Measurements from ENCODE around the gene NMNAT2. TPM values are rescaled to one million over a fixed set of nuclear protein-coding genes. Genes with fewer than 3 reads are reported as not detected.

NMNAT2 gene
- total RNA-seq, 1 experiment from 2014 or later: 0.39 TPM

DNA sequence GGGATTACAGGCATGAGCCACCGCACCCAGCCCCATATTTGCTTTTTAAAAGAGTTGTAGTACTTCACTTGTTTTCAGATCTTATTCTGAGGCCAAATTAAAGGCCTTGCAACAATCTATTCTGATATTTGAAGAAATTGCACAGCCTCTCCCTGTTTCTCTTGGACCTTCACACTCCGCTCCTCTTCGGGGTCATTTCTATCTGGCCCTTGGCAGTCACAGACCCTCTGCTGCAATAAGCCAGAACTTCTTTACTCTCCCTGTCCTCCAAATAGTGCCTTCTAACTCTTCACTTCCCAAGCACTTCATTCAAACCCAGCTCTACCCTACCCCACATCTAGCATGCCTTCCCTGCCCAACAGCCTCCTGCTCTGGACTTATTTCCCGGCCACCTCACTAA, 121.4 kb downstream of the NMNAT2 start:
- H3K9me3 ChIP-seq (ENCODE audit: control insufficient read depth, insufficient read depth, low read depth, low read length): no peaks in the 10 kb centered on the region
- H3K4me1 ChIP-seq (ENCODE audit: control insufficient read depth, insufficient read depth, low read length): no peaks in the 10 kb centered on the region
- no peaks in the 10 kb centered on the region for H3K27me3 ChIP-seq (ENCODE audit: control insufficient read depth, insufficient read depth, low read length)
- no TSS peak for BruUV-seq (replicated peaks)
- no peak overlapping the region for H3K27ac ChIP-seq (ENCODE audit: low read length)
- ATAC-seq (no peak), DNase-seq (ENCODE audit: low read depth, low spot score) (no peak)
- CTCF ChIA-PET: no interaction called here
- TF ChIP-seq TCF7L2 (IDR thresholded peaks at IDR 0.05; ENCODE audit: low read depth, low read length) (no peak), POLR2AphosphoS5 (IDR thresholded peaks at IDR 0.05; ENCODE audit: low read depth, low read length) (no peak), REST (IDR thresholded peaks at IDR 0.05; ENCODE audit: insufficient read depth in 1 of 2, low read depth in 2 of 2, low read length in 1 of 2) (no peak), SIN3A (IDR thresholded peaks at IDR 0.05; ENCODE audit: borderline replicate concordance, insufficient read depth, low read depth, low read length) (no peak)
- TF ChIP-seq, protein P1, sequence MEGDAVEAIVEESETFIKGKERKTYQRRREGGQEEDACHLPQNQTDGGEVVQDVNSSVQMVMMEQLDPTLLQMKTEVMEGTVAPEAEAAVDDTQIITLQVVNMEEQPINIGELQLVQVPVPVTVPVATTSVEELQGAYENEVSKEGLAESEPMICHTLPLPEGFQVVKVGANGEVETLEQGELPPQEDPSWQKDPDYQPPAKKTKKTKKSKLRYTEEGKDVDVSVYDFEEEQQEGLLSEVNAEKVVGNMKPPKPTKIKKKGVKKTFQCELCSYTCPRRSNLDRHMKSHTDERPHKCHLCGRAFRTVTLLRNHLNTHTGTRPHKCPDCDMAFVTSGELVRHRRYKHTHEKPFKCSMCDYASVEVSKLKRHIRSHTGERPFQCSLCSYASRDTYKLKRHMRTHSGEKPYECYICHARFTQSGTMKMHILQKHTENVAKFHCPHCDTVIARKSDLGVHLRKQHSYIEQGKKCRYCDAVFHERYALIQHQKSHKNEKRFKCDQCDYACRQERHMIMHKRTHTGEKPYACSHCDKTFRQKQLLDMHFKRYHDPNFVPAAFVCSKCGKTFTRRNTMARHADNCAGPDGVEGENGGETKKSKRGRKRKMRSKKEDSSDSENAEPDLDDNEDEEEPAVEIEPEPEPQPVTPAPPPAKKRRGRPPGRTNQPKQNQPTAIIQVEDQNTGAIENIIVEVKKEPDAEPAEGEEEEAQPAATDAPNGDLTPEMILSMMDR (IDR thresholded peaks at IDR 0.05): no peak
- POLR2A ChIA-PET: no interaction called here
- no peak overlapping the region for H3K4me3 ChIP-seq (ENCODE audit: low read depth in 2 of 2, low read length in 2 of 2)
- in situ Hi-C loops (cut with HindIII; ENCODE audit: low pct_unique_long_range_greater_than_20kb, low sequenced_read_pairs) (no loop called here), intact Hi-C loops (cut with micrococcal nuclease; ENCODE audit: unreplicated experiment) (no loop called here)
- no peaks in the 10 kb centered on the region for H3K36me3 ChIP-seq (ENCODE audit: control insufficient read depth, insufficient read depth, low read length)

- ATAC-seq: no peak
- in situ Hi-C loops (cut with HindIII; ENCODE audit: low pct_unique_long_range_greater_than_20kb, low sequenced_read_pairs) (no loop called here), intact Hi-C loops (cut with micrococcal nuclease; ENCODE audit: unreplicated experiment) (no loop called here)
- no peak for DNase-seq (ENCODE audit: low read depth, low spot score)
- no peaks in the 10 kb centered on the region for H3K4me1 ChIP-seq (ENCODE audit: control insufficient read depth, insufficient read depth, low read length)
- TF ChIP-seq TCF7L2 (IDR thresholded peaks at IDR 0.05; ENCODE audit: low read depth, low read length): no peak
- no peak for TF ChIP-seq SIN3A (IDR thresholded peaks at IDR 0.05; ENCODE audit: borderline replicate concordance, insufficient read depth, low read depth, low read length)
- TF ChIP-seq POLR2AphosphoS5 (IDR thresholded peaks at IDR 0.05; ENCODE audit: low read depth, low read length): no peak
- TF ChIP-seq, protein P1 (IDR thresholded peaks at IDR 0.05): no peak
- no peak for TF ChIP-seq REST (IDR thresholded peaks at IDR 0.05; ENCODE audit: insufficient read depth in 1 of 2, low read depth in 2 of 2, low read length in 1 of 2)
- BruUV-seq (replicated peaks): no TSS peak
- H3K27ac ChIP-seq (ENCODE audit: low read length): no peak overlapping the region
- no peaks in the 10 kb centered on the region for H3K9me3 ChIP-seq (ENCODE audit: control insufficient read depth, insufficient read depth, low read depth, low read length)
- no peaks in the 10 kb centered on the region for H3K36me3 ChIP-seq (ENCODE audit: control insufficient read depth, insufficient read depth, low read length)
- ChIA-PET POLR2A (no interaction called here), CTCF (no interaction called here)
- H3K27me3 ChIP-seq (ENCODE audit: control insufficient read depth, insufficient read depth, low read length): no peaks in the 10 kb centered on the region
- no peak overlapping the region for H3K4me3 ChIP-seq (ENCODE audit: low read depth in 2 of 2, low read length in 2 of 2)
Measured at GRCh38 chr1:183295521-183295920, 122.7 kb downstream of the NMNAT2 start.

Data from Panc1 (cell line).